ENCODE results near the gene PLA2G10.
"Not testable (repeated sequence)": the region's sequence is repeated elsewhere in the genome, so short reads cannot be mapped to it uniquely, and the experiment has no call there.

PLA2G10 gene

DNA sequence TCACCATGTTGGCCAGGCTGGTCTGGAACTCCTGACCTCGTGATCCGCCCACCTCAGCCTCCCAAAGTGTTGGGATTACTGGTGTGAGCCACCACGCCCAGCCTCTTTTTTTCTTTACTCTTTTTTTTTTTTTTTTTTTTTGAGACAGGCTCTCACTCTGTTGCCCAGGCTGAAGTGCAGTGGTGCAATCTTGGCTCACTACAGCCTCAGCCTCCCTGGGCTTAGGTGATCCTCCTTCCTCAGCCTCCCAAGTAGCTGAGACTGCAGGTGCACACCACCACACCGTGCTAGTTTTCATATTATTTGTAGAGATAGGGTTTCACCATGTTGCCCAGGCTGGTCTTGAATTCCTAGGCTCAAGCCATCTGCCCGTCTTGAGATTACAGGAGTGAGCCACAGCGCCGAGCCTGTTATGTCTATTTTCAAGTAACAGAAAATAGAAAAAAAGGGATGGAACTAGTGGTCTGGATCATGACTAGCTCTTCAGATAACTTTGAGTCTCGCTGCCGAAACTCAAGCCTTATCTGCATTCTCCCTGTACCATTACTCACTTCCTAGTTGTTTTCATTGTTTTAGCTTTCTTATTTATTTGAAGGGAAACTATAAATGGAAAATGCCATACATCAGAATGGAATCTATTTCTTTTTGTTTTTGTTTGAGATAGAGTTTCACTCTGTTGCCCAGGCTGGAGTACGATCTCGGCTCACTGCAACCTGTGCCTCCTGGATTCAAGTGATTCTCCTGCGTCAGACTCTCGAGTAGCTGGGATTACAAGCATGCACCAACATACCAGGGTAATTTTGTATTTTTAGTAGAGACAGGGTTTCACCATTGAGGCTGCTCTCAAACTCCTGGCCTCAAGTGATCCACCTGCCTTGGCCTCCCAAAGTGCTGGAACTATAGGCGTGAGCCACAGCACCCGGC, 8.0 kb downstream of the PLA2G10 start:
- not testable (repeated sequence) for H2BK120ac ChIP-seq (ENCODE audit: low read depth, low read length); H3K14ac ChIP-seq (ENCODE audit: low read length); H3K4ac ChIP-seq (ENCODE audit: low read length); H3K23ac ChIP-seq (ENCODE audit: low read depth, low read length, poor library complexity); H3K9ac ChIP-seq (ENCODE audit: low read depth, low read length, poor library complexity); H3K18ac ChIP-seq (ENCODE audit: low read length); H3K79me1 ChIP-seq (ENCODE audit: low read depth, low read length); H2AK5ac ChIP-seq (ENCODE audit: low read depth, low read length); H3K27me3 ChIP-seq (ENCODE audit: control insufficient read depth in 3 of 3, insufficient read depth in 3 of 3, low read depth in 1 of 3, low read length in 3 of 3); H3K27ac ChIP-seq (replicated peaks; ENCODE audit: low read length); H2BK5ac ChIP-seq (ENCODE audit: low read length); H4K8ac ChIP-seq (ENCODE audit: low read depth, low read length); H2BK12ac ChIP-seq (ENCODE audit: low read length); H3K4me3 ChIP-seq (ENCODE audit: low read length in 2 of 2); H3K4me2 ChIP-seq (ENCODE audit: insufficient read depth, low read length, poor library complexity, severe bottlenecking); H4K91ac ChIP-seq (ENCODE audit: low read depth, low read length, poor library complexity); DNase-seq (ENCODE audit: low spot score); H3K4me1 ChIP-seq (ENCODE audit: control insufficient read depth in 2 of 2, insufficient read depth in 1 of 2, low read depth in 1 of 2, low read length in 2 of 2); H2BK15ac ChIP-seq (ENCODE audit: low read length); H3K9me3 ChIP-seq (replicated peaks in 1 of 2; ENCODE audit: control insufficient read depth in 2 of 2, insufficient read depth in 1 of 2, low read depth in 1 of 2, low read length in 2 of 2); H3K36me3 ChIP-seq (replicated peaks in 1 of 2; ENCODE audit: control insufficient read depth in 2 of 2, insufficient read depth in 2 of 2, low read length in 2 of 2); H2AFZ ChIP-seq (ENCODE audit: low read length)
- no CpG with 5 or more reads among the region's 15 CpGs for WGBS, 2 donors (ENCODE audit: extremely low coverage in 2 of 2, insufficient read length in 2 of 2, insufficient replicate concordance in 1 of 2)

DNA sequence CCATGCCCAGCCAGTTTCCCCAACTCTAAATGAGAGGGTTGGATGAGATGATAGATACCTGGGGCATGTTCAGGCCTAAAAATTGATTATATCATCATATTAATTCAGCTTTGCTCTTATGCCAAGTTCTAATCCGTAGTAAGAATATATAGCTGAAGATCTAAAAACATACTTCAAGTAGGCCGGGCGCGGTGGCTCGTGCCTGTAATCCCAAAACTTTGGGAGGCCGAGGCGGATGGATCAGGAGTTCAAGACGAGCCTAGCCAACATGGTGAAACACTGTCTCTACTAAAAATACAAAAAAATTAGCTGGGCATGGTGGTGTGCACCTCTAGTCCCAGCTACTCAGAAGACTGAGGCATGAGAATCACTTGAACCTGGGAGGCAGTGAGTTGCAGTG, 12.0 kb downstream of the PLA2G10 start:
- H3K9me3 ChIP-seq (replicated peaks in 1 of 2; ENCODE audit: control insufficient read depth in 2 of 2, insufficient read depth in 1 of 2, low read depth in 1 of 2, low read length in 2 of 2), result no peaks in the 10 kb centered on the region
- H2BK12ac ChIP-seq (ENCODE audit: low read length), result no peak overlapping the region
- no peaks in the 10 kb centered on the region for H3K27me3 ChIP-seq (ENCODE audit: control insufficient read depth in 3 of 3, insufficient read depth in 3 of 3, low read depth in 1 of 3, low read length in 3 of 3)
- no peak overlapping the region for H2BK5ac ChIP-seq (ENCODE audit: low read length)
- WGBS, 2 donors (ENCODE audit: extremely low coverage in 2 of 2, insufficient read length in 2 of 2, insufficient replicate concordance in 1 of 2), result no CpG with 5 or more reads among the region's 8 CpGs
- H3K18ac ChIP-seq (ENCODE audit: low read length), result no peak overlapping the region
- DNase-seq (ENCODE audit: low spot score), result no peak
- H3K14ac ChIP-seq (ENCODE audit: low read length), result no peak overlapping the region
- H3K23ac ChIP-seq (ENCODE audit: low read depth, low read length, poor library complexity), result no peak overlapping the region
- H4K91ac ChIP-seq (ENCODE audit: low read depth, low read length, poor library complexity), result no peak overlapping the region
- H2AK5ac ChIP-seq (ENCODE audit: low read depth, low read length), result no peak overlapping the region
- H2AFZ ChIP-seq (ENCODE audit: low read length), result no peak overlapping the region
- H3K79me1 ChIP-seq (ENCODE audit: low read depth, low read length), result no peaks in the 10 kb centered on the region
- H3K9ac ChIP-seq (ENCODE audit: low read depth, low read length, poor library complexity), result no peak overlapping the region
- no peaks in the 10 kb centered on the region for H3K36me3 ChIP-seq (replicated peaks in 1 of 2; ENCODE audit: control insufficient read depth in 2 of 2, insufficient read depth in 2 of 2, low read length in 2 of 2)
- H2BK120ac ChIP-seq (ENCODE audit: low read depth, low read length), result no peak overlapping the region
- no peaks in the 10 kb centered on the region for H3K4me1 ChIP-seq (ENCODE audit: control insufficient read depth in 2 of 2, insufficient read depth in 1 of 2, low read depth in 1 of 2, low read length in 2 of 2)
- H3K4me3 ChIP-seq (ENCODE audit: low read length in 2 of 2), result no peak overlapping the region
- H3K27ac ChIP-seq (replicated peaks; ENCODE audit: low read length), result no peak overlapping the region
- no peak overlapping the region for H2BK15ac ChIP-seq (ENCODE audit: low read length)
- no peak overlapping the region for H3K4ac ChIP-seq (ENCODE audit: low read length)
- H3K4me2 ChIP-seq (ENCODE audit: insufficient read depth, low read length, poor library complexity, severe bottlenecking), result no peak overlapping the region
- no peak overlapping the region for H4K8ac ChIP-seq (ENCODE audit: low read depth, low read length)

GRCh38 chr16:14681115-14681514, 13.0 kb downstream of the PLA2G10 start:
- H3K27ac ChIP-seq (replicated peaks; ENCODE audit: low read length), result no peak overlapping the region
- no peak overlapping the region for H2AK5ac ChIP-seq (ENCODE audit: low read depth, low read length)
- H3K79me1 ChIP-seq (ENCODE audit: low read depth, low read length), result no peaks in the 10 kb centered on the region
- H2BK5ac ChIP-seq (ENCODE audit: low read length), result no peak overlapping the region
- no peak overlapping the region for H3K23ac ChIP-seq (ENCODE audit: low read depth, low read length, poor library complexity)
- H3K4me1 ChIP-seq (ENCODE audit: control insufficient read depth in 2 of 2, insufficient read depth in 1 of 2, low read depth in 1 of 2, low read length in 2 of 2), result no peaks in the 10 kb centered on the region
- no peak overlapping the region for H3K4me3 ChIP-seq (ENCODE audit: low read length in 2 of 2)
- no peak overlapping the region for H2BK120ac ChIP-seq (ENCODE audit: low read depth, low read length)
- DNase-seq (ENCODE audit: low spot score), result no peak
- no peak overlapping the region for H4K91ac ChIP-seq (ENCODE audit: low read depth, low read length, poor library complexity)
- no peak overlapping the region for H4K8ac ChIP-seq (ENCODE audit: low read depth, low read length)
- H2BK12ac ChIP-seq (ENCODE audit: low read length), result no peak overlapping the region
- no peak overlapping the region for H3K4ac ChIP-seq (ENCODE audit: low read length)
- no peaks in the 10 kb centered on the region for H3K27me3 ChIP-seq (ENCODE audit: control insufficient read depth in 3 of 3, insufficient read depth in 3 of 3, low read depth in 1 of 3, low read length in 3 of 3)
- no peak overlapping the region for H3K18ac ChIP-seq (ENCODE audit: low read length)
- H2BK15ac ChIP-seq (ENCODE audit: low read length), result no peak overlapping the region
- no CpG with 5 or more reads among the region's 4 CpGs for WGBS, 2 donors (ENCODE audit: extremely low coverage in 2 of 2, insufficient read length in 2 of 2, insufficient replicate concordance in 1 of 2)
- H3K14ac ChIP-seq (ENCODE audit: low read length), result no peak overlapping the region
- H2AFZ ChIP-seq (ENCODE audit: low read length), result no peak overlapping the region
- H3K9me3 ChIP-seq (replicated peaks in 1 of 2; ENCODE audit: control insufficient read depth in 2 of 2, insufficient read depth in 1 of 2, low read depth in 1 of 2, low read length in 2 of 2), result no peaks in the 10 kb centered on the region
- no peak overlapping the region for H3K4me2 ChIP-seq (ENCODE audit: insufficient read depth, low read length, poor library complexity, severe bottlenecking)
- no peaks in the 10 kb centered on the region for H3K36me3 ChIP-seq (replicated peaks in 1 of 2; ENCODE audit: control insufficient read depth in 2 of 2, insufficient read depth in 2 of 2, low read length in 2 of 2)
- H3K9ac ChIP-seq (ENCODE audit: low read depth, low read length, poor library complexity), result no peak overlapping the region

DNA sequence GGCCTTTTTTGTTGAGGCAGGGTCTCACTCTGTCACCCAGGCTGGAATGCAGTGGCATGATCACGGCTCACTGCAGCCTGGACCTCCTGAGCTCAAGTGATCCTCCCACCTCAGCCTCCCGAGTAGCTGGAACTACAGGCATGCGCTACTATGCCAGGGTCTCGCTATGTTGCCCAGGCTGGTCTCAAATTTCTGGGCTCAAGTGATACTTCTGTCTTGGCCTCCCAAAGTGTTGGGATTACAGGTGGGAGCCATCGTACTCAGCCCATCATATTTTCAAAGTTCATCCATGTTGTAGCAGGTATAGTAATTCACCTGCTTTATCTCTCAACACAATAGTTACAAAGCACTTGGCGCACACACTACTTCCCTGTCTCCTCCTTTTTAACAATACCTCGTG, 13.7 kb downstream of the PLA2G10 start:
- not testable (repeated sequence) for H3K27me3 ChIP-seq (ENCODE audit: control insufficient read depth in 3 of 3, insufficient read depth in 3 of 3, low read depth in 1 of 3, low read length in 3 of 3)

More for the DNA sequence above, 13.7 kb downstream of the PLA2G10 start:
- H3K4me3 ChIP-seq (ENCODE audit: low read length in 2 of 2); H3K4ac ChIP-seq (ENCODE audit: low read length); H4K8ac ChIP-seq (ENCODE audit: low read depth, low read length); H3K9me3 ChIP-seq (replicated peaks in 1 of 2; ENCODE audit: control insufficient read depth in 2 of 2, insufficient read depth in 1 of 2, low read depth in 1 of 2, low read length in 2 of 2); H4K91ac ChIP-seq (ENCODE audit: low read depth, low read length, poor library complexity); H2AK5ac ChIP-seq (ENCODE audit: low read depth, low read length); H3K23ac ChIP-seq (ENCODE audit: low read depth, low read length, poor library complexity); H3K4me1 ChIP-seq (ENCODE audit: control insufficient read depth in 2 of 2, insufficient read depth in 1 of 2, low read depth in 1 of 2, low read length in 2 of 2); H2BK12ac ChIP-seq (ENCODE audit: low read length); H3K36me3 ChIP-seq (replicated peaks in 1 of 2; ENCODE audit: control insufficient read depth in 2 of 2, insufficient read depth in 2 of 2, low read length in 2 of 2); H3K27ac ChIP-seq (replicated peaks; ENCODE audit: low read length); H2BK15ac ChIP-seq (ENCODE audit: low read length); H3K79me1 ChIP-seq (ENCODE audit: low read depth, low read length); H3K14ac ChIP-seq (ENCODE audit: low read length); H2BK5ac ChIP-seq (ENCODE audit: low read length); H2BK120ac ChIP-seq (ENCODE audit: low read depth, low read length); H3K18ac ChIP-seq (ENCODE audit: low read length); H3K4me2 ChIP-seq (ENCODE audit: insufficient read depth, low read length, poor library complexity, severe bottlenecking); DNase-seq (ENCODE audit: low spot score); H3K9ac ChIP-seq (ENCODE audit: low read depth, low read length, poor library complexity); H2AFZ ChIP-seq (ENCODE audit: low read length): not testable (repeated sequence)
- WGBS, 2 donors (ENCODE audit: extremely low coverage in 2 of 2, insufficient read length in 2 of 2, insufficient replicate concordance in 1 of 2), result no CpG with 5 or more reads among the region's 7 CpGs
